NT2/D1 (cell line): ENCODE measurements around the gene TEDC1.

Source experiments
- SUZ12 ChIP-seq: IDR thresholded peaks from 2 replicates; pipeline ENCODE4 v1.6.1; 2011; ENCODE audit not compliant: insufficient read length, insufficient read depth; ENCODE audit errors: extremely low read depth
- ZNF274 ChIP-seq: IDR thresholded peaks from 2 replicates; pipeline ENCODE4 v1.6.1; 2011; ENCODE audit warnings: mild to moderate bottlenecking, low read depth, low read length

- TF ChIP-seq ZNF274 (no peak), SUZ12 (no peak)
Measured at GRCh38 chr14:105495990-105496830, 5.2 kb downstream of the TEDC1 start.
